Esophagus muscularis mucosa (tissue), 3 donors: ENCODE measurements around the gene STMN3.

ENCODE experiments used
- EP300 ChIP-seq: sonication (generic); formaldehyde crosslinking; IDR thresholded peaks from one replicate; pipeline ENCODE4 v1.6.1; 2017; ENCODE audit warnings: antibody characterized with exemption
- POLR2AphosphoS5 ChIP-seq, 2 donors: sonication (generic); formaldehyde crosslinking; IDR thresholded peaks; one replicate each; pipeline ENCODE4 v1.6.1; 2017; ENCODE audit warnings: antibody characterized with exemption in 2 of 2

DNA sequence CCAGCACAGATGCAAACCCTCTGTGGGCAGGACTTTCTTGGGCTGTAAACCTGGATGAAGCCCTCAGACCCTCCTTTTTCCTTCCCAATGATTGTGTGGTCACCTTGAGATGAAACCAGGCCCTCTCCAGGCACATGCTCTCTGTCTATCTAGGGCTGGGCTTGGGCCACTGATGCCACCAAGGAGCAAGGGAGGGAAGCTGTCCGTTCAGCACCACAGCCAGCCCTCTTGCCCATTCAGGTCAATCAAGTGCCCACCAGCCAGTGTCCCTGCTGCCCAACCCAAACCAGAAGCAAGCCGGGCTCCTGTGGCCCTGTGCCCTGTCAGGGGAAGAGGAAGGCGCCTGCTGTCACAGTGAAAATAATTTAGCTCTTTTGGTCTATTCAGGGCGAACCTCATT is 8.0 kb downstream of the STMN3 start:
- no peak for TF ChIP-seq EP300
- TF ChIP-seq POLR2AphosphoS5 (IDR thresholded peaks at IDR 0.05): no peak
